DOHH2 (cell line): ENCODE measurements around the gene KCNMA1.

Experiments
- H3F3A ChIP-seq: fragments of 200-600 bp; sonication (generic), shearing (Covaris generic); 2 replicates; pipeline ENCODE4 v1.6.0; 2016; ENCODE audit warnings: antibody characterized with exemption, mild to moderate bottlenecking; ENCODE audit not compliant: control insufficient read depth, insufficient read depth
- H3K27ac ChIP-seq: fragments of 200-600 bp; sonication (generic); 2 replicates; pipeline ENCODE4 v1.5.1; 2014; ENCODE audit warnings: low read depth, mild to moderate bottlenecking, low read length, moderate library complexity
- H3K27me3 ChIP-seq: fragments of 200-600 bp; sonication (generic); 2 replicates; pipeline ENCODE4 v1.6.1; 2014; ENCODE audit warnings: mild to moderate bottlenecking, low read length, mixed read lengths; ENCODE audit not compliant: control insufficient read depth
- H3K36me3 ChIP-seq: fragments of 200-600 bp; sonication (generic); 2 replicates; pipeline ENCODE4 v1.6.1; 2014; ENCODE audit warnings: mild to moderate bottlenecking, low read length, moderate library complexity, mixed read lengths; ENCODE audit not compliant: control insufficient read depth
- H3K4me1 ChIP-seq: fragments of 200-600 bp; sonication (generic); 2 replicates; pipeline ENCODE4 v1.6.1; 2014; ENCODE audit warnings: mild to moderate bottlenecking, low read length, mixed read lengths; ENCODE audit not compliant: control insufficient read depth
- H3K4me2 ChIP-seq: fragments of 200-600 bp; sonication (generic); 2 replicates; pipeline ENCODE4 v1.6.0; 2014; ENCODE audit warnings: mild to moderate bottlenecking, low read length, moderate library complexity
- H3K4me3 ChIP-seq: fragments of 200-600 bp; sonication (generic); 2 replicates; pipeline ENCODE4 v1.5.1; 2014; ENCODE audit warnings: mild to moderate bottlenecking, low read length, mixed read lengths
- H3K79me2 ChIP-seq: fragments of 200-600 bp; sonication (generic); 2 replicates; pipeline ENCODE4 v1.6.1; 2014; ENCODE audit warnings: mild to moderate bottlenecking, low read length, mixed read lengths; ENCODE audit not compliant: control insufficient read depth
- H3K9me2 ChIP-seq: fragments of 200-600 bp; sonication (generic); replicated peaks from 2 replicates; pipeline ENCODE4 v1.6.1; 2014; ENCODE audit warnings: mild to moderate bottlenecking, low read length, mixed read lengths; ENCODE audit not compliant: control insufficient read depth
- H3K9me3 ChIP-seq: fragments of 200-600 bp; sonication (generic); 2 replicates; pipeline ENCODE4 v1.6.1; 2014; ENCODE audit warnings: antibody characterized with exemption, low read length, mixed read lengths; ENCODE audit not compliant: control insufficient read depth, insufficient read depth
- H4K20me1 ChIP-seq: fragments of 200-600 bp; sonication (generic); 2 replicates; pipeline ENCODE4 v1.6.0; 2014; ENCODE audit warnings: low read depth, mild to moderate bottlenecking, antibody characterized with exemption, low read length, moderate library complexity; ENCODE audit not compliant: control insufficient read depth, insufficient read depth
- CTCF ChIP-seq: fragments of 200-600 bp; sonication (generic); IDR thresholded peaks from one replicate; pipeline ENCODE4 v1.5.1; 2014; ENCODE audit warnings: antibody characterized with exemption, mild to moderate bottlenecking, low read depth, low read length; ENCODE audit not compliant: poor library complexity, severe bottlenecking
- EZH2phosphoT487 ChIP-seq: fragments of 200-600 bp; sonication (generic); IDR thresholded peaks from 2 replicates; pipeline ENCODE4 v1.6.1; 2017; ENCODE audit warnings: borderline replicate concordance, mild to moderate bottlenecking, antibody characterized with exemption, low read length, moderate library complexity, mixed read lengths

The KCNMA1 gene

GRCh38 chr10:77512219-77512578 is 125.4 kb downstream of the KCNMA1 start:
- H3K27me3 ChIP-seq = peaks cover 19% of the 10 kb centered on the region
- no peak overlapping the region for H3K27ac ChIP-seq
- H3K36me3 ChIP-seq = no peaks in the 10 kb centered on the region
- no peaks in the 10 kb centered on the region for H3K9me2 ChIP-seq
- no peaks in the 10 kb centered on the region for H4K20me1 ChIP-seq
- no peak overlapping the region for H3K4me2 ChIP-seq
- no peaks in the 10 kb centered on the region for H3F3A ChIP-seq
- no peaks in the 10 kb centered on the region for H3K9me3 ChIP-seq
- H3K79me2 ChIP-seq = no peaks in the 10 kb centered on the region
- H3K4me3 ChIP-seq = no peak overlapping the region
- TF ChIP-seq CTCF (no peak), EZH2phosphoT487 (no peak)
- H3K4me1 ChIP-seq = no peaks in the 10 kb centered on the region

DNA sequence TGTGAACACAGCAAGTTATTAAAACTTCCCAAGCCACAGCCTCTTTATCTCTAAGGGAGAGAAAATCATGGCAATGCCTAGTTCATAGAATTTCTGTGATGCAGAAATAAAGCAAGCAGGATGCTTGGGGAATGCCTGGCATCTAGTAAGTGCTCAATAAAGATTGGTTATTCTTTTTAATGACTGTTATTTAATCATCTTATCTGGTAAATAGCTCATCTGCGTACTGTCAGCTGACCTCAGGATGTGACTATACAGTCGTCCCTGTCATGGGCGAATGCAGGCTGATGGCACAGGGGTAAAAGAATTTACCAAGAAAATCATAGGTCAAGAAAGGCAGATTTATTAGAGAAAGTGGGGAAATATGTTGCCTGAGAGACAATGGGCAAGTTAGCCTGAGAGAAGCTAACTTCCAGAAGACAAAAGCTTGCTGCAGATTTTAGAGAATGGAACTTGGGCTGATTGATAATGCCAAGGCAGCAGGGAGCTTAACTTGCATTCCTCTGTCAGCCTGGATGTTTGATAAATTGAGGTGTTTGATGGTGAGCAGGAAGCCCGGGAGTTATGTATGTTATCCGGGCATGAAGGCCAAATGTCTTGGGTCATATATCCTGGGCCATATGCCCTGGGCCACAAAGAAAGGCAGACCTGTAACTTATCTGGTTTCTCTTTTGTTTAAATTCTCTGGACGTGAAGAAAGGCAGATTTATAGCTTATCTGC is 126.0 kb downstream of the KCNMA1 start:
- Histone ChIP-seq H3K4me3 (no peak overlapping the region), H3K9me2 (no peaks in the 10 kb centered on the region), H3K27ac (no peak overlapping the region), H3K4me1 (no peaks in the 10 kb centered on the region), H3K79me2 (no peaks in the 10 kb centered on the region), H3F3A (no peaks in the 10 kb centered on the region), H4K20me1 (no peaks in the 10 kb centered on the region), H3K27me3 (peaks cover 20% of the 10 kb centered on the region), H3K36me3 (no peaks in the 10 kb centered on the region), H3K4me2 (no peak overlapping the region), H3K9me3 (no peaks in the 10 kb centered on the region)
- TF ChIP-seq CTCF = no peak
- TF ChIP-seq EZH2phosphoT487 = no peak

DNA sequence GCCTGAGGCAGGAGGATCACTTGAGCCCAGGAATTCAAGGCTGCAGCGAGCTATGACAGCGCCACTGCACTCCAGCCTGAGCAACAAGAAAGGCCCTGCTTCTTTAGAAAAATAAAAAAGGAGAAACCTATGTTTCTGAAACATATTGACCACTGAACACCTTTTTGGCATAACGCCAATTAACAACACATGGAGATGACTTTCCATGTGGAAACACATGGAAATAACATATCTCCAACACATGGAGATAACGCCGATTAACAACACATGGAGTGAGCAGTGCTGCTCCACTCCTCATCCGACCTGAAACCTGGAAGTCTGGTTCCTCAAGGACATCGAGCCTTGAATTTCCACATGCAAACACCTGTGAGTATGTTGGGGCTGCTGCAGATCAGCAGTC is 126.9 kb downstream of the KCNMA1 start:
- no peaks in the 10 kb centered on the region for H3K9me2 ChIP-seq
- H3F3A ChIP-seq = no peaks in the 10 kb centered on the region
- H3K4me3 ChIP-seq = no peak overlapping the region
- H3K36me3 ChIP-seq = no peaks in the 10 kb centered on the region
- H3K79me2 ChIP-seq = no peaks in the 10 kb centered on the region
- TF ChIP-seq CTCF = no peak
- TF ChIP-seq EZH2phosphoT487 = no peak
- H3K9me3 ChIP-seq = no peaks in the 10 kb centered on the region
- H3K4me2 ChIP-seq = no peak overlapping the region
- H3K4me1 ChIP-seq = no peaks in the 10 kb centered on the region
- no peaks in the 10 kb centered on the region for H4K20me1 ChIP-seq
- H3K27me3 ChIP-seq = peaks cover 22% of the 10 kb centered on the region
- H3K27ac ChIP-seq = no peak overlapping the region
